ENCODE data around the gene AMOTL2.
A peak's percentile ranks its signal among the peaks of the same experiment; 100 is the strongest.

The AMOTL2 gene

GRCh38 chr3:134353831-134354611 lies 20.2 kb downstream of the AMOTL2 start:
- DNase-seq (ENCODE audit: low read depth, low spot score): peak; percentile 46

DNA sequence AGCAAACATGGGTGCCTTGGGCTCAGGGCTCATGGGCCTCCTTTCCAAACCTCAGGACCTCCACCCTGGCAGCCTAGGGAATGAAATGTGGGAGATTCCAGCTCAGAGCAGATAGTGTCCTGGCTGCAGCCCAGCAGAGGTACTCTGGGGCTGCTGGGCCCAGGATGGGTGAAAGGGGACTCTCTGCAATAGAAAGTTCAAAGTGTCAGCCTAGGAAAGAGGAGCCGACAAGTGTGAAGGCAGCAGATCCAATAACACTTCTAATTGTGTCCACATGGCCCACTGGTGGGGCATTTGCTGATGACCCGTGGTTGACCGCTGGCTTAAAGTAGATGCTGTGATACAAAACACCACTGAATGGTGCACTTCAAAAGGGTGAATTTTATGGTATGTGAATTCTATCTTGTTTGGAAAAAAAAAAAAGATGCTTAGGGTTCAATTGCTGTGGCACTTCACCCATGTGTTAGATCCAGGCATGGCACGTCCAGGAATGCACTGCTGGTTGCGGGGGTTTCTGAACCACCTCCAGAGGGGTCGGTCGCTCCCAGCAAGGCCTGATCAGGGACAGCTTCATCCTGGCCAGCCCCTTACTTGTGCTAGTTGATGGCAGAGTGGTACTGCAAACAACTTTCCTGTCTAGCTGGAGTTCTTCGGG lies 20.9 kb downstream of the AMOTL2 start:
- peak; percentile 22 for DNase-seq (ENCODE audit: low read depth, low spot score)

- DNase-seq (ENCODE audit: low read depth, low spot score): peak; percentile 16
Measured at GRCh38 chr3:134352031-134352671, 22.1 kb downstream of the AMOTL2 start.

DNA sequence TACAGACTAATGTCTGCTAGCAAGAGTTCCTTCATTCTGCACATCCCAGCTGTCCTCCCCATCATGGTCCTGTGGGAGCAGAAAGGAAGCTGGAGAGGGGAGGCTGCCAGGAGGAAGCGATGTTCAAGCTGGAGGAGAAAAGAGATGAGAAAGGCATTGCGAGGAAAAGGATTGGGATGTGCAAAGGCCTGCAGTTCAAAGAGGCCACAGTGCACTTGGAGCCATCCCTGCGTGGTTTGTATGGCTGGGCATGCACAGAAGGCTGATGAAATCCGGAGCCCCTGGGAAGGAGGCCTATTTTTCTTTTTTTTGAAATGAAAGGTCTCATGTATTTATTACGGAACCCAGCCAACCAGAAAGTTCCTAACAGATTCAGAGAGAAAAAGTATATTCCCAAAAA lies 22.8 kb downstream of the AMOTL2 start:
- no peak for DNase-seq (ENCODE audit: low read depth, low spot score)

GRCh38 chr3:134350861-134351311 lies 23.4 kb downstream of the AMOTL2 start:
- no peak for DNase-seq (ENCODE audit: low read depth, low spot score)

- DNase-seq (ENCODE audit: low read depth, low spot score): no peak
Measured at GRCh38 chr3:134350266-134350665, 24.0 kb downstream of the AMOTL2 start.

DNA sequence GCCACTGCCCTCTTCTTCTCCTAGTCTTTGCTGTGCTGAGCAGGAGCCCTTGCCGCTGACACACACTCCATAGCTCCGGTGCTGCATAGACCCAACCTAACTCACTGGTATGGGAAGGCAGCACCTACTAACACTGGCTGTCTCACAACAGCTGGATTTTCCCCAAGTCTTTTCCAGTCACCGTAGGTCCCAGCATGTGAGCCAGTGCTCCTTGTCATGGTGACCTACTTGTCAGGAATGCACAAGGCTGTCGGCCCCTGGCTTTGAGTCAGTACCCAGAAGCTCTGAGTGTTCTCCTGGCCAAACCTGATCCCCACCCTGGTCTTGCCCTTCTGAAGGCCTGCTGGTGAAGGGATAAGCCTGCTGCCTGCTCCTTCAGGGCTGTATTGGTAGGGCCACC lies 25.7 kb downstream of the AMOTL2 start:
- peak; percentile 60 for DNase-seq (ENCODE audit: low read depth, low spot score)

DNA sequence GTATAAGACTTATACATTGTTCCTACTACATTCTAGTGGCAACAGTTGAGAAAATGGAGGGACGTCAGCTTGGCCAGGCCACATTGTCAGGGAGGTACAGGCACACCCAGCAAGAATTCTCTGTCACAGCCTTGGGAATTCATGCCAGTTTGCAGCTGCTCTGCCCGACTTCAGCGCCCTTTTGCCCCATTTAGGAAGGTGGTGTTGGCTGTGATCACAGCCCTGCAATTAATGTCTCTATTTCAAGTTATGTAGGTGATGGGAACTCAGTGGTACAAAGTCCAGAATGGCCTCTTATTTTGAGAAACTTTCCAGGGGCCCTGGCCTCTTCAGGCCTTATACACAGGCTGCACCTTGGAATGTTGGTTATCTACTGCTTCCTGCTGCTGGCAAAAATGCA lies 26.7 kb downstream of the AMOTL2 start:
- DNase-seq (ENCODE audit: low read depth, low spot score): no peak

DNA sequence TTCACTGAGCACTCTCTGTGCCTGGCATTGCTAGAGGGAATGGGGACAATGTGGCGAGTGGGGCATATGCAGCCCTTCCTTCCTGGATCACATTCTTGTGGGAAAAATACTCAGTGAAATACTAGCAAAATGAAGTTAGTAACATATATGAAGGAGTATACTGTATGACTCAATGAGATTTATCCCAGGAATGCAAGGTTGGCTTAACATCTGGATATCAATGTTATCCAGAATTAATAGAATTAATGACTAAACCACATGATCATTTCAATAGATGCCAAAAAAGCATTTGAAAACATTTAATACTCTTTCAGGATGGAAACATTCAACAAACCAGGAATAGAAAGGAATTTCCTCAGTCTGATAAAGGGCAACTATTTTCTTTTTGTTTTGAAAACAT lies 27.5 kb downstream of the AMOTL2 start:
- no peak for DNase-seq (ENCODE audit: low read depth, low spot score)

- no peak for DNase-seq (ENCODE audit: low read depth, low spot score)
Measured at GRCh38 chr3:134345202-134345601, 29.0 kb downstream of the AMOTL2 start.

DNA sequence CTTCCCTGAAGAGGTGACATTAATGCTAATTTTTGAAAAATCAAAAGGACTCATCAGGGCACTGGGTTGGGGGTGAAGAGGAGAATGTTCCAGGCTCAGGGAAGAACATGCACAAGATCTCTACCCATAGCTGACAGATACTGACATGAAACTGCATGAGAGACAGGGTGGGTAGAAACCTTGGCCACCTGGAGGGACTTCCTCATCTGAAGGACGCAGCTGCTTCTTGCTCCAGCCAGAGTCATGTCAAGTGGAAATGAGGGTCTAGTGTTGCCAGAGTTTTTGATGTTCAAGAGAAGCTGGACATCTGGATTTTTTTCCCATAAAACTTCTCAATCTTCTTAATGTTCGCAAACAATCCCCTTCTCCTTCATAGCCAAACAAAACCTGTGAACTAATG lies 29.7 kb downstream of the AMOTL2 start:
- no peak for DNase-seq (ENCODE audit: low read depth, low spot score)

- DNase-seq (ENCODE audit: low read depth, low spot score): no peak
Measured at GRCh38 chr3:134342259-134342658, 32.0 kb downstream of the AMOTL2 start.

DNA sequence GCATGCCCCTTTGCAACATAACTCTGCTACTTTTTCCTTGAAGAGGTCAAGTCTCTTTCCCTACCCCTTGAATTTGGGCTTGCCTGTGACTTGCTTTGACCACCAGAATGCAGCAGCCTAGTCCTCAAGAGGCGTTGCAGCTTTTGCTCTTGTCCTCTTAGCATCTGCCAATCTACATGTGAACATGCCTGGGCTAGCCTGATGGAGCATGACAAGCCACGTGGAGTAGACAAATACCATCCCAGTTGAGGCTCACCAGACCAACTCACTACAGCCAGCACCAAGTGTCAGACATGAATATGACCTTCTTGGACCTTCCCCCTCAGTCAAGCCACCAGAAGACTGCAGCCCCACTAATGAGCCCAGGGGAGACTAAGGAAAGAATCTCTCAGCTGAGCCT lies 32.9 kb downstream of the AMOTL2 start:
- DNase-seq (ENCODE audit: low read depth, low spot score): peak; percentile 0

GRCh38 chr3:134340982-134341365 lies 33.3 kb downstream of the AMOTL2 start:
- DNase-seq (ENCODE audit: low read depth, low spot score): peak; percentile 0

GRCh38 chr3:134340362-134340981 lies 33.8 kb downstream of the AMOTL2 start:
- DNase-seq (ENCODE audit: low read depth, low spot score): peak; percentile 1

DNA sequence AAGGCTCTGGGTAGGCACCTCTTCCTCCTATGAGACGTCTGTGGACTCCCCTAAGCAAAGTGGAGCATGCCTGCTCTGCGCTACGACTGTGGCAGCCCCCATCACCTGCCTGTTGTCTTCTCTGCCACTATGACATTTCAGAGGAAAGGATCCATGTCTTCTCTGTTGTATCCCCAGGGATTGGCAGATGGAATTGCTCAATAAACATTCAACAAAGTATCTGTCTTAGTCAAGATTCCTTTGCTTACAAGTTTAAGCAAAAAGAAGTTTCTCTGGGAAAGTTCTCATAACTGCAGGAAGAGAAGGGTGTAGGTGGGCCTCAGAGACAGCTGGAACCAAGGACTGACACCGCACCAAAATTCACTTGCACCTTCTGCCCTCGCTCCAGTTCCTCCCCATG lies 34.3 kb downstream of the AMOTL2 start:
- DNase-seq (ENCODE audit: low read depth, low spot score): no peak

DNA sequence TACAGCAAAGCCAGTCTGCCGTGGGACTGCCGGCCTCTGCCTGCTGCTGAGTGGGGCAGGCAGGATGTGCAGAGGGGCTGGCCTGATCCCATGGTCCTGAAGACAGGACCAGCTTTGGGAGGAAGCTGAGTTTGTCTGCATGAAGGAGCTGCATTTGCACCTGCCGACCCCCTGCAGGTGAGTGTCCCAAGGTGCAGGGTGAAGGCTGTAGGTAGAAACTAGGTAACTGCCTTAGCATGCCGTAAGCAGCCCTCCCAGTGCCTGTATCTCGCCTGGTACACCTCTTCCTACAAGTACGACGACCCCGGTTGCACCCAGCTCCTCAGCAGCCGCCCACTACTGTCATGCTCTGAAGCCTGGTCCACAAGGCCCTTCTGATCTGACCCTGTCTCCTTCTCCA lies 34.9 kb downstream of the AMOTL2 start:
- DNase-seq (ENCODE audit: low read depth, low spot score): peak; percentile 0

DNA sequence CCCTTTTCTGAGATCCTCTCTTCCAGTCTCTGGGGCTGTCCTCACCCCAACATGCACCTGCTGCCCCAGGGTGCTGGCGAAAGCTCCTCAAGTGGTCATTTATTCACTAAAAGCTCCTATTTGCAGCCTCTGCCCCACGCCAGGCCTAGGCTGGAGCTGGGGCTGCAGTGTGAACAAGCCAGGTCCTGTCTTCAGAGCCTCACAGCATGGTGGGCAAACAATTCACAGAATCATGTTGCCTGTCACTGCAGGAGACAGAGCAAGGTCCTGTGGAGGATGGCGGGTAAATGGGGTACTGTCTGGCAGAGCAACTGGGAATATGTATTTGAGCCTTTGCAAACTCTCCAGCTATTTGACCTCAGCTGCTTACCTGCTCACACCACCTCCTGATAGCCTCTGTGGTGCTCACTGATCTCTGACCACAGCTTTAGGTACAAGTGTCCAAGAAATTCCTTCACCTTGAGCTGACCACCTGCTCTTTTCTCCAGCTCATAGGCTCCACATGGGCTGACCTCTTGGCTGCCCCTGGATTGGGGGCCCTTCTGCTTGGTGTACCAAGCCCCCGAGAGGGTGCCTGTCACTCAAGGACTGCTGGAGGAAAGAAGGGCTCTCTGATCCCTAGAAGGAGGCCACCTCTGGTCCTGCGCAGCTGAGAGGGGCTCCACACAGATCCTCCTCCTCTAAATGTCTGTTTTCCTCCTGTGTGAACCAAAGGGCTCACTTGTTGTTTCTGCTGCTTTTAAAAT lies 35.6 kb downstream of the AMOTL2 start:
- DNase-seq (ENCODE audit: low read depth, low spot score): peak; percentile 0

GRCh38 chr3:134338201-134338512 lies 36.1 kb downstream of the AMOTL2 start:
- no peak for DNase-seq (ENCODE audit: low read depth, low spot score)

- DNase-seq (ENCODE audit: low read depth, low spot score): peak; percentile 3
Measured at GRCh38 chr3:134337511-134338200, 36.6 kb downstream of the AMOTL2 start.

- no peak for DNase-seq (ENCODE audit: low read depth, low spot score)
Measured at GRCh38 chr3:134337071-134337482, 37.2 kb downstream of the AMOTL2 start.
